IMR-90 (cell line): ENCODE measurements around the gene ARMC9. TPM values are rescaled to one million over a fixed set of nuclear protein-coding genes. Genes with fewer than 3 reads are reported as not detected.

ENCODE experiments used
- ATAC-seq: fragments of 200-7000 bp; cut with Tn5 transposase; 2 replicates; pipeline ENCODE4 v1.9.1; 2020; ENCODE audit warnings: low read depth, mild to moderate bottlenecking, moderate library complexity
- BruUV-seq: library from RNA; stranded (reverse); fragments of 400-500 nt; replicated peaks from 2 replicates; lab custom pipeline; 2021; lab: Mats Ljungman, UMichigan
- CTCF ChIA-PET: fragments of 300-600 bp; formaldehyde crosslinking; extraction: SDS; loops from one replicate; lab custom pipeline; 2021; ENCODE audit warnings: antibody characterized with exemption; lab: Yijun Ruan, JAX
- POLR2A ChIA-PET: fragments of 300-600 bp; sonication (Branson Sonifier 250); formaldehyde crosslinking; loops from one replicate; lab custom pipeline; 2022; ENCODE audit warnings: antibody characterized with exemption; ENCODE audit not compliant: unreplicated experiment; lab: Charles Lee
- DNase-seq: peaks from one replicate; pipeline ENCODE4 v3.0.0; 2013
- H2AFZ ChIP-seq: replicated peaks from 2 replicates; pipeline ENCODE3; 2013; ENCODE audit warnings: low read length, mild to moderate bottlenecking; ENCODE audit not compliant: poor library complexity
- H2AK5ac ChIP-seq: 2 replicates; pipeline ENCODE4 v1.6.1; 2013; ENCODE audit warnings: low read depth, low read length, inconsistent platforms
- H2AK9ac ChIP-seq: replicated peaks from 2 replicates; pipeline ENCODE3; 2013; ENCODE audit warnings: mild to moderate bottlenecking, low read depth, low read length, moderate library complexity; ENCODE audit not compliant: poor library complexity
- H2BK120ac ChIP-seq: 2 replicates; pipeline ENCODE4 v1.6.1; 2013; ENCODE audit warnings: low read depth, low read length, inconsistent platforms
- H2BK15ac ChIP-seq: 3 replicates; pipeline ENCODE4 v1.6.1; 2013; ENCODE audit warnings: low read depth, low read length, inconsistent platforms
- H2BK20ac ChIP-seq: 2 replicates; pipeline ENCODE4 v1.6.1; 2013; ENCODE audit warnings: low read depth, mild to moderate bottlenecking, inconsistent platforms, low read length, moderate library complexity
- H2BK5ac ChIP-seq: 2 replicates; pipeline ENCODE4 v1.6.1; 2013; ENCODE audit warnings: mild to moderate bottlenecking, low read depth, low read length, inconsistent platforms; ENCODE audit not compliant: poor library complexity, severe bottlenecking
- H3K14ac ChIP-seq: replicated peaks from 2 replicates; pipeline ENCODE4 v1.6.1; 2013; ENCODE audit warnings: low read depth, low read length, inconsistent platforms
- H3K18ac ChIP-seq: 2 replicates; pipeline ENCODE4 v1.6.1; 2013; ENCODE audit warnings: low read depth, low read length, control low read depth
- H3K23ac ChIP-seq: 2 replicates; pipeline ENCODE4 v1.6.1; 2013; ENCODE audit warnings: low read depth, low read length, inconsistent platforms
- H3K27ac ChIP-seq: 2 replicates; pipeline ENCODE4 v1.5.1; 2013; ENCODE audit warnings: mild to moderate bottlenecking, control low read depth, low read length; ENCODE audit not compliant: insufficient read depth
- H3K27me3 ChIP-seq: 2 replicates; pipeline ENCODE4 v1.6.1; 2013; ENCODE audit warnings: low read length; ENCODE audit not compliant: control insufficient read depth, insufficient read depth
- H3K36me3 ChIP-seq: 2 replicates; pipeline ENCODE4 v1.6.1; 2013; ENCODE audit warnings: low read length, mixed read lengths; ENCODE audit not compliant: control insufficient read depth, insufficient read depth
- H3K4ac ChIP-seq: 2 replicates; pipeline ENCODE4 v1.6.1; 2013; ENCODE audit warnings: low read depth, low read length, inconsistent platforms
- H3K4me1 ChIP-seq: 2 replicates; pipeline ENCODE4 v1.6.1; 2013; ENCODE audit warnings: low read length, mixed read lengths; ENCODE audit not compliant: control insufficient read depth, insufficient read depth
- H3K4me2 ChIP-seq: 2 replicates; pipeline ENCODE4 v1.6.1; 2013; ENCODE audit warnings: low read depth, mild to moderate bottlenecking, control low read depth, low read length, moderate library complexity
- H3K4me3 ChIP-seq: 2 replicates; pipeline ENCODE4 v1.5.1; 2013; ENCODE audit warnings: low read depth, mild to moderate bottlenecking, control low read depth, low read length, moderate library complexity; ENCODE audit not compliant: insufficient read depth
- H3K56ac ChIP-seq: 2 replicates; pipeline ENCODE4 v1.6.1; 2013; ENCODE audit warnings: low read length, inconsistent platforms; ENCODE audit not compliant: insufficient read depth; ENCODE audit errors: extremely low read depth
- H3K79me1 ChIP-seq, 2 experiments: 2 replicates each; pipeline ENCODE4 v1.6.1; 2013; ENCODE audit warnings: low read length in 2 of 2, inconsistent platforms in 1 of 2, low read depth in 1 of 2
- H3K9ac ChIP-seq: 2 replicates; pipeline ENCODE4 v1.6.1; 2013; ENCODE audit warnings: low read depth, low read length, control low read depth
- H3K9me1 ChIP-seq: 2 replicates; pipeline ENCODE4 v1.6.1; 2013; ENCODE audit warnings: low read length, inconsistent platforms; ENCODE audit not compliant: insufficient read depth
- H3K9me3 ChIP-seq: 2 replicates; pipeline ENCODE4 v1.6.1; 2013; ENCODE audit warnings: low read length; ENCODE audit not compliant: control insufficient read depth, insufficient read depth
- H4K20me1 ChIP-seq: 2 replicates; pipeline ENCODE4 v1.6.1; 2013; ENCODE audit warnings: low read length, inconsistent platforms; ENCODE audit not compliant: insufficient read depth
- H4K5ac ChIP-seq: 2 replicates; pipeline ENCODE4 v1.6.1; 2013; ENCODE audit warnings: mild to moderate bottlenecking, low read depth, low read length, control low read depth
- H4K8ac ChIP-seq, 2 experiments: 2 replicates each; pipeline ENCODE4 v1.6.1; 2013; ENCODE audit warnings: low read depth in 2 of 2, low read length in 2 of 2, control low read depth in 1 of 2, inconsistent platforms in 1 of 2
- H4K91ac ChIP-seq: 2 replicates; pipeline ENCODE4 v1.6.1; 2013; ENCODE audit warnings: low read depth, low read length, inconsistent platforms; ENCODE audit not compliant: insufficient read depth
- BHLHE40 ChIP-seq: fragments of 150-350 bp; IDR thresholded peaks from 2 replicates; pipeline ENCODE4 v1.6.1; 2016; ENCODE audit warnings: mild to moderate bottlenecking, low read depth, low read length
- CEBPB ChIP-seq: IDR thresholded peaks from 2 replicates; pipeline ENCODE4 v1.6.1; 2012; ENCODE audit warnings: low read depth, low read length, improper control_type of control experiment
- CHD1 ChIP-seq: IDR thresholded peaks from 2 replicates; pipeline ENCODE4 v1.6.1; 2012; ENCODE audit warnings: low read depth, low read length, improper control_type of control experiment
- CTCF ChIP-seq: conservative IDR thresholded peaks from 2 replicates; pipeline ENCODE4 v1.5.1; 2012; ENCODE audit warnings: mild to moderate bottlenecking, low read depth, low read length, improper control_type of control experiment
- FOS ChIP-seq: fragments of 150-350 bp; IDR thresholded peaks from 2 replicates; pipeline ENCODE4 v1.6.1; 2016; ENCODE audit warnings: low read depth, low read length
- MAFK ChIP-seq: IDR thresholded peaks from 2 replicates; pipeline ENCODE4 v1.6.1; 2012; ENCODE audit warnings: low read depth, low read length, improper control_type of control experiment
- MAZ ChIP-seq: IDR thresholded peaks from 2 replicates; pipeline ENCODE4 v1.6.1; 2012; ENCODE audit warnings: low read depth, mild to moderate bottlenecking, low read length, improper control_type of control experiment, moderate library complexity, borderline replicate concordance
- MXI1 ChIP-seq: IDR thresholded peaks from 2 replicates; pipeline ENCODE4 v1.6.1; 2012; ENCODE audit warnings: low read depth, mild to moderate bottlenecking, low read length, moderate library complexity, borderline replicate concordance
- NFE2L2 ChIP-seq: fragments of 150-350 bp; IDR thresholded peaks from 2 replicates; pipeline ENCODE4 v1.6.1; 2016; ENCODE audit warnings: low read depth, mild to moderate bottlenecking, low read length
- POLR2A ChIP-seq: IDR thresholded peaks from 2 replicates; pipeline ENCODE4 v1.6.1; 2012; ENCODE audit warnings: mild to moderate bottlenecking, low read depth, low read length
- RAD21 ChIP-seq: IDR thresholded peaks from 2 replicates; pipeline ENCODE4 v1.6.1; 2012; ENCODE audit warnings: low read length, improper control_type of control experiment
- RCOR1 ChIP-seq: IDR thresholded peaks from 2 replicates; pipeline ENCODE4 v1.6.1; 2012; ENCODE audit warnings: mild to moderate bottlenecking, low read length, improper control_type of control experiment; ENCODE audit not compliant: insufficient replicate concordance
- RFX5 ChIP-seq: IDR thresholded peaks from 2 replicates; pipeline ENCODE4 v1.8.0; 2012; ENCODE audit warnings: low read depth, mild to moderate bottlenecking, low read length, moderate library complexity
- SMC3 ChIP-seq: fragments of 150-350 bp; IDR thresholded peaks from 2 replicates; pipeline ENCODE4 v1.6.1; 2016; ENCODE audit warnings: low read depth, mild to moderate bottlenecking, antibody characterized with exemption, low read length, moderate library complexity
- USF2 ChIP-seq: fragments of 150-350 bp; IDR thresholded peaks from 2 replicates; pipeline ENCODE4 v1.6.1; 2017; ENCODE audit warnings: mild to moderate bottlenecking, antibody characterized with exemption, low read length, low read depth
- WGBS, 2 experiments: methylation state at CpG; one replicate each; pipeline versions ENCODE4 v1.1.5 to v1.1.7; 2013; ENCODE audit warnings: missing lambda C conversion rate in 2 of 2; ENCODE audit not compliant: insufficient read length in 1 of 2; ENCODE audit errors: extremely low coverage in 2 of 2; 5-methylcytosine and 5-hydroxymethylcytosine counted together
- dilution Hi-C: fragments of 300-500 bp; cut with HindIII; formaldehyde crosslinking; loops from one replicate; pipeline ENCODE4 v1.14.3; 2018; ENCODE audit warnings: low sequenced_read_pairs; ENCODE audit not compliant: unreplicated experiment
- in situ Hi-C: fragments of 300-500 bp; cut with MboI; formaldehyde crosslinking; loops from 3 replicates; pipeline ENCODE4 v1.14.3; 2019; ENCODE audit warnings: low sequenced_read_pairs, inconsistent platforms, mixed read lengths
- intact Hi-C: fragments of 100-400 bp; cut with micrococcal nuclease; formaldehyde crosslinking; loops from 2 replicates; pipeline ENCODE4 v1.10.0; 2022
- polyA plus RNA-seq, 3 experiments: library from polyadenylated mRNA; depleted of rRNA; stranded (reverse); fragments of >200 nt; gene quantifications; 2 replicates each; pipeline ENCODE4 v1.2.3, GENCODE V29; 2012; ENCODE audit warnings: low replicate concordance in 1 of 3
- total RNA-seq: library from RNA; depleted of rRNA; stranded (reverse); fragments of >200 nt; gene quantifications from 2 replicates; pipeline ENCODE4 v1.2.3, GENCODE V29; 2012
- TF ChIP-seq, protein P1 (sequence below): fragments of 150-350 bp; IDR thresholded peaks from 2 replicates; pipeline ENCODE4 v1.6.1; 2016; ENCODE audit warnings: low read depth, mild to moderate bottlenecking, low read length, moderate library complexity, borderline replicate concordance

ARMC9 gene
- total and polyA plus RNA-seq, 2 of the 4 experiments (the other 2 are of a cell fraction): 36.0 to 46.6 TPM

- POLR2A ChIA-PET: no interaction called here
- Histone ChIP-seq H3K36me3 (no peaks in the 10 kb centered on the region), H3K79me1 (no peaks in the 10 kb centered on the region), H3K9me1 (peaks cover 3% of the 10 kb centered on the region; the same call in 1 of the 2 replicates), H3K27ac (no peak overlapping the region), H3K18ac (no peak overlapping the region), H3K4me2 (no peak overlapping the region), H3K23ac (no peak overlapping the region), H2AK5ac (peak overlapping the region; percentile 51; the same call in 1 of the 2 replicates), H2BK20ac (peak overlapping the region; percentile 62), H4K20me1 (no peaks in the 10 kb centered on the region), H3K9me3 (no peaks in the 10 kb centered on the region), H4K91ac (no peak overlapping the region), H2BK120ac (peak overlapping the region; percentile 86), H4K5ac (no peak overlapping the region), H2AFZ (no peak overlapping the region), H3K27me3 (no peaks in the 10 kb centered on the region), H2BK15ac (no peak overlapping the region; the same call in 2 of the 3 replicates), H3K4me3 (no peak overlapping the region), H2AK9ac (no peak overlapping the region), H3K4me1 (peaks cover 17% of the 10 kb centered on the region; the same call in 1 of the 2 replicates), H3K56ac (no peak overlapping the region), H3K4ac (peak overlapping the region; percentile 23; the same call in 1 of the 2 replicates), H3K14ac (no peak overlapping the region), H4K8ac (no peak overlapping the region), H3K9ac (no peak overlapping the region), H2BK5ac (no peak overlapping the region)
- intact Hi-C loops (no loop called here), in situ Hi-C loops (no loop called here), dilution Hi-C loops (no loop called here)
- TF ChIP-seq POLR2A: no peak
- no peak for TF ChIP-seq MAZ
- TF ChIP-seq RAD21: no peak
- no peak for TF ChIP-seq BHLHE40
- TF ChIP-seq, protein P1, sequence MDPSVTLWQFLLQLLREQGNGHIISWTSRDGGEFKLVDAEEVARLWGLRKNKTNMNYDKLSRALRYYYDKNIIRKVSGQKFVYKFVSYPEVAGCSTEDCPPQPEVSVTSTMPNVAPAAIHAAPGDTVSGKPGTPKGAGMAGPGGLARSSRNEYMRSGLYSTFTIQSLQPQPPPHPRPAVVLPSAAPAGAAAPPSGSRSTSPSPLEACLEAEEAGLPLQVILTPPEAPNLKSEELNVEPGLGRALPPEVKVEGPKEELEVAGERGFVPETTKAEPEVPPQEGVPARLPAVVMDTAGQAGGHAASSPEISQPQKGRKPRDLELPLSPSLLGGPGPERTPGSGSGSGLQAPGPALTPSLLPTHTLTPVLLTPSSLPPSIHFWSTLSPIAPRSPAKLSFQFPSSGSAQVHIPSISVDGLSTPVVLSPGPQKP: no peak
- TF ChIP-seq MAFK: no peak
- no peak for TF ChIP-seq SMC3
- TF ChIP-seq NFE2L2: no peak
- TF ChIP-seq MXI1: no peak
- no peak for TF ChIP-seq RCOR1
- no peak for TF ChIP-seq CHD1
- no peak for TF ChIP-seq CEBPB
- TF ChIP-seq CTCF: no peak
- TF ChIP-seq RFX5: no peak
- TF ChIP-seq FOS: no peak
- TF ChIP-seq USF2: no peak
- 100% methylated on average over 3 of the region's 8 CpGs; no CpG with 5 or more reads in 1 of the 2 experiments for WGBS, 2 experiments
- no TSS peak for BruUV-seq
- CTCF ChIA-PET: no interaction called here
- DNase-seq (no peak), ATAC-seq (no peak)
Observed at GRCh38 chr2:231189171-231189530, 9.3 kb upstream of the ARMC9 start.
